ENCODE data around the gene OGN. TPM values are rescaled to one million over a fixed set of nuclear protein-coding genes. Genes with fewer than 3 reads are reported as not detected.

The OGN gene
- total RNA-seq, 1 experiment from 2014 or later, result not detected

DNA sequence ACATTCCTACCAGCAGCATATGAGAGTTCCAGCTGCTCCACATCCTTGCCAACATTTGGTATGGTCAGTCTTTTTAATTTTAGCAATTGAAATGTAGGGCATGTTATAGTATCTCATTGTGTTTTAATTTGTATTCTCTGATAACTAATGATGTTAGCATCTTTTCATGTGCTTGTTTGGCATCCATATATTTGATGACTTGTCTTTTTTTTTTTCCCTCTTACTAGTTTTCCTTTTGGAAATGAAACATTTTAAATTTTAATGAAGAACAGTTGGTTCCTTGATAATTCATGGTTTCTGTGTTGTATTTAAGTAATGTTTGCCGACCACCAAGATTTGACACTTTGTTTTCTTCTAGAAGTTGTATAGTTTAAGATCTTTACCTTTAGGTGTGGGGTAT lies 8.8 kb downstream of the OGN start:
- DNase-seq, result no peak
- Mint-ChIP-seq H3K4me1 (no peaks in the 10 kb centered on the region), H3K36me3 (ENCODE audit: insufficient read depth in 1 of 3, low read depth in 3 of 3) (no peaks in the 10 kb centered on the region; a peak in 1 of 7 replicates), H3K27me3 (ENCODE audit: low read depth) (no peaks in the 10 kb centered on the region), H3K9me3 (peaks cover 7% of the 10 kb centered on the region in 2 experiments; a peak in 3 of 5 replicates), H3K27ac (no peak overlapping the region), H3K4me3 (no peak overlapping the region)
- Histone ChIP-seq H2BK20ac (ENCODE audit: low read depth, low read length, poor library complexity, severe bottlenecking) (no peak overlapping the region), H3K4me1 (ENCODE audit: insufficient read depth, low read length) (no peaks in the 10 kb centered on the region), H2BK15ac (ENCODE audit: low read depth, low read length) (no peak overlapping the region), H3K9ac (ENCODE audit: extremely low read depth, insufficient read length, low read length) (no peak overlapping the region), H3K56ac (ENCODE audit: insufficient read length, low read depth, low read length) (no peak overlapping the region), H2BK12ac (ENCODE audit: insufficient read length, low read depth, low read length) (no peak overlapping the region), H3K23ac (ENCODE audit: insufficient read length, low read depth, low read length) (no peak overlapping the region), H4K8ac (replicated peaks; ENCODE audit: insufficient read length, low read depth, low read length) (no peak overlapping the region), H3K23me2 (ENCODE audit: insufficient read length, low read depth, low read length, poor library complexity, severe bottlenecking) (no peaks in the 10 kb centered on the region), H3K9me3 (ENCODE audit: control insufficient read depth, low read depth, low read length) (no peaks in the 10 kb centered on the region), H3K18ac (ENCODE audit: insufficient read length, low read depth, low read length) (no peak overlapping the region), H3K79me2 (ENCODE audit: insufficient read depth, low read length) (no peaks in the 10 kb centered on the region), H4K20me1 (ENCODE audit: control insufficient read depth, insufficient read depth, insufficient read length) (no peaks in the 10 kb centered on the region), H2AK5ac (ENCODE audit: insufficient read length, low read length) (no peak overlapping the region), H4K91ac (ENCODE audit: insufficient read length, low read depth, low read length) (no peak overlapping the region), H3T11ph (ENCODE audit: low read length) (no peak overlapping the region), H3K27me3 (ENCODE audit: insufficient read depth, low read length) (no peaks in the 10 kb centered on the region), H2BK120ac (ENCODE audit: low read depth, low read length, poor library complexity, severe bottlenecking) (no peak overlapping the region), H3K4ac (ENCODE audit: low read depth, low read length) (no peak overlapping the region), H3K14ac (ENCODE audit: insufficient read depth, low read length) (no peak overlapping the region), H3K27ac (ENCODE audit: insufficient read length, low read depth, low read length) (no peak overlapping the region), H4K5ac (ENCODE audit: insufficient read length, low read depth, low read length) (no peak overlapping the region), H2BK5ac (ENCODE audit: insufficient read length, low read length) (no peak overlapping the region), H3K4me2 (ENCODE audit: insufficient read depth, insufficient read length, low read length) (no peak overlapping the region), H2AFZ (ENCODE audit: low read length) (no peak overlapping the region), H3K79me1 (ENCODE audit: insufficient read depth, low read depth, low read length, poor library complexity, severe bottlenecking) (no peaks in the 10 kb centered on the region)
- TF ChIP-seq, protein P1, sequence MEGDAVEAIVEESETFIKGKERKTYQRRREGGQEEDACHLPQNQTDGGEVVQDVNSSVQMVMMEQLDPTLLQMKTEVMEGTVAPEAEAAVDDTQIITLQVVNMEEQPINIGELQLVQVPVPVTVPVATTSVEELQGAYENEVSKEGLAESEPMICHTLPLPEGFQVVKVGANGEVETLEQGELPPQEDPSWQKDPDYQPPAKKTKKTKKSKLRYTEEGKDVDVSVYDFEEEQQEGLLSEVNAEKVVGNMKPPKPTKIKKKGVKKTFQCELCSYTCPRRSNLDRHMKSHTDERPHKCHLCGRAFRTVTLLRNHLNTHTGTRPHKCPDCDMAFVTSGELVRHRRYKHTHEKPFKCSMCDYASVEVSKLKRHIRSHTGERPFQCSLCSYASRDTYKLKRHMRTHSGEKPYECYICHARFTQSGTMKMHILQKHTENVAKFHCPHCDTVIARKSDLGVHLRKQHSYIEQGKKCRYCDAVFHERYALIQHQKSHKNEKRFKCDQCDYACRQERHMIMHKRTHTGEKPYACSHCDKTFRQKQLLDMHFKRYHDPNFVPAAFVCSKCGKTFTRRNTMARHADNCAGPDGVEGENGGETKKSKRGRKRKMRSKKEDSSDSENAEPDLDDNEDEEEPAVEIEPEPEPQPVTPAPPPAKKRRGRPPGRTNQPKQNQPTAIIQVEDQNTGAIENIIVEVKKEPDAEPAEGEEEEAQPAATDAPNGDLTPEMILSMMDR (conservative IDR thresholded peaks at IDR 0.05), result no peak
- WGBS (ENCODE audit: extremely low coverage, insufficient read length, low lambda C conversion rate), result no CpG with 5 or more reads among the region's 1 CpG

All from H9 (cell line).